Naive thymus-derived CD8-positive, alpha-beta T cell (primary cell): ENCODE data around the gene SIDT1. TPM values are rescaled to one million over a fixed set of nuclear protein-coding genes. Genes with fewer than 3 reads are reported as not detected.
A peak's percentile ranks its signal among the peaks of the same experiment; 100 is the strongest.
"Not testable (repeated sequence)": the region's sequence is repeated elsewhere in the genome, so short reads cannot be mapped to it uniquely, and the experiment has no call there.

ENCODE experiments used
- ATAC-seq, 2 donors: fragments of 150-1000 bp; cut with Tn5 transposase in 1 of 2; sonication (Bioruptor Pico), chemical (Tn5 transposase) in 1 of 2; 1 replicate in 1 of 2; 2 replicates in 1 of 2; pipeline ENCODE4 v1.10.0; 2021; ENCODE audit warnings: mild to moderate bottlenecking in 2 of 2, moderate library complexity in 2 of 2
- POLR2A ChIA-PET: fragments of 350-600 bp; sonication (Branson Sonifier 250); formaldehyde crosslinking; loops from one replicate; lab custom pipeline; 2021; ENCODE audit warnings: antibody characterized with exemption; lab: Charles Lee
- DNase-seq, 10 donors: peaks; one replicate each; pipeline versions ENCODE4 v3.0.0 to v3.0.0-alpha.2; 2020 to 2022
- H3K27ac Mint-ChIP-seq, 10 donors: one replicate each; pipeline ENCODE4 v1.8.0; 2020 to 2022; ENCODE audit warnings: mild to moderate bottlenecking in 10 of 10, mixed read lengths in 10 of 10, moderate library complexity in 4 of 10, inconsistent platforms in 1 of 10
- H3K27me3 Mint-ChIP-seq, 5 donors: one replicate each; pipeline ENCODE4 v1.8.0; 2021 to 2022; ENCODE audit warnings: mixed read lengths in 5 of 5
- H3K36me3 Mint-ChIP-seq, 3 donors: one replicate each; pipeline ENCODE4 v1.8.0; 2020 to 2022; ENCODE audit warnings: mixed read lengths in 3 of 3, mild to moderate bottlenecking in 2 of 3, inconsistent platforms in 1 of 3
- H3K4me1 Mint-ChIP-seq, 4 donors: one replicate each; pipeline ENCODE4 v1.8.0; 2021 to 2022; ENCODE audit warnings: mixed read lengths in 4 of 4
- H3K4me3 Mint-ChIP-seq, 10 donors: one replicate each; pipeline ENCODE4 v1.8.0; 2020 to 2022; ENCODE audit warnings: mild to moderate bottlenecking in 10 of 10, mixed read lengths in 10 of 10, moderate library complexity in 6 of 10, inconsistent platforms in 1 of 10
- H3K9me3 Mint-ChIP-seq, 9 donors: one replicate each; pipeline ENCODE4 v1.8.0; 2020 to 2022; ENCODE audit warnings: mixed read lengths in 9 of 9, mild to moderate bottlenecking in 3 of 9, inconsistent platforms in 1 of 9, moderate library complexity in 1 of 9
- polyA plus RNA-seq, 3 donors: library from polyadenylated mRNA; unstranded; fragments of 300-500 nt; fragmentation: Illumina TruSeq; gene quantifications; one replicate each; pipeline ENCODE4 v1.2.3, GENCODE V29; 2021
- total RNA-seq, 8 experiments: library from RNA in 2 of 8; stranded (reverse) in 2 of 8; gene quantifications; one replicate each; pipeline ENCODE4 v1.2.3 and lab custom pipeline; 2021 to 2026

Gene SIDT1
- total and polyA plus RNA-seq, 5 experiments from 2014 or later: 14.1 to 74.2 (median 22.8) TPM

DNA sequence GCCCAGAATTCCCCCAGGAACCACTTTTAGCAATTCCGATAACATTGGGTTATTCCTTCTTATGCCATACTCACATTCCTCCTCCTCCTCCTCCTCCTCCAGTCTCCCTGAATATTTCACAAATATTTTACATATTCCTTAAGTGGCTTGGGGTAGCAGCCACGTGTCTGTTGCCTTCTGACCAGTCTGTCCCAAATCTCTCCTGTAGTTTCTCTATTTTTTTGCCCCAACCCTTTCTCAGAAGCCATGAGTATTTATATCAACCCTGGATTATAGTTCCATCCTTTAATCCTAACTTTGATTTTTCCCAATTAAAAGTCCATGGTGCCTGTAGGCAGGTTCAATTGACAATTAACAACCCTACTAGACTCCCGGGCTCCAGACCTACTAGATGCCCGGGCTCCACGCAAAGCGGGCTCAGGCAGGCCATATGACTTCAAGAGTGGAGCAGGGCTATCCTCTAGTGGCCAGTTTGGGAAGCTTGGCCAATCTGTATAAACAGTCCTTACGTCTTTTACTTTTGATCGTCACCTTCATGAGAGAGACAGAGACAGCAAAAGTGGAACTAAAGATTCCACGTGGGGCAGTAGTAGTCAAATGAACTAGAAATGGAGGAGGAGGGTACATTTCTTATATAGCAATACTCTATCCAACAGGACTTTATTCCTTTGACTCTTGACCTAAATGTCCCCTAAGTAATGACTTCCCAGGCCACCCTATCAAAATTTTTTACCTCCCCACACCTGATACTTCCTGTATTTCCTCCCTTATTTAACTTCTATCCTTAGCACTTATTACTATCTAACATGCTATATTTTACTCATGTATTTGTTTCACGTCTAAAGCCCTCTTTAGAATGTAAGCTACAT lies 94.4 kb downstream of the SIDT1 start:
- H3K27ac Mint-ChIP-seq: peak overlapping the region in 7 of 10 donors; percentile 13 to 93 (median 61)
- H3K27me3 Mint-ChIP-seq: no peaks in the 10 kb centered on the region
- DNase-seq: no peak
- H3K4me1 Mint-ChIP-seq: peaks cover 1 to 27% (median 7%) of the 10 kb centered on the region in 4 donors
- H3K36me3 Mint-ChIP-seq: peaks cover 17 to 87% (median 34%) of the 10 kb centered on the region in 3 donors
- peak overlapping the region in 2 of 10 donors; percentile 31 to 66 for H3K4me3 Mint-ChIP-seq
- peak; percentile 35 to 48 for ATAC-seq
- POLR2A ChIA-PET: no interaction called here
- no peaks in the 10 kb centered on the region for H3K9me3 Mint-ChIP-seq

DNA sequence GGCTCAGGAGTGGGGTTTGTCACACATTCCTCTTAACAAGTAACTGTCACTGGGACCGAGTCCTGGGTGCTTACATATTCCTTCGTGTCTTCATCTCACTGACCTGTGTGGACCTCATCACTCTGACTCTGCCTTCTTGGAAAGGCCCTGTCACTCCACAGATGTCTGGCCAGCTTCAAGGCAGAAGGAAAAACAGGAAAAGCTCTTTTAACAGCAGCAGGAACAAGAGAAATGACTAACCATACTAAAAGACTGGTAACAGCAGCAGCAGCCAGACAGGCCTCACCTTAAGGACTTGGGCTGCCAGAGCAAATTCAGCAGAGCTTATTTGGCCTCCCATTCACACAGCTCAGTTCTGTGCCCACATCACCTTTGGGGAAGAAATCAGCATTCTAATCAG lies 96.0 kb downstream of the SIDT1 start:
- POLR2A ChIA-PET: no interaction called here
- DNase-seq (no peak), ATAC-seq (no peak)
- no peaks in the 10 kb centered on the region for H3K9me3 Mint-ChIP-seq
- H3K36me3 Mint-ChIP-seq: peaks cover 17 to 76% (median 34%) of the 10 kb centered on the region in 3 donors
- H3K27ac Mint-ChIP-seq: peak overlapping the region in 6 of 10 donors; percentile 4 to 86 (median 59)
- peaks cover 1 to 27% (median 7%) of the 10 kb centered on the region in 4 donors for H3K4me1 Mint-ChIP-seq
- no peak overlapping the region for H3K4me3 Mint-ChIP-seq
- no peaks in the 10 kb centered on the region for H3K27me3 Mint-ChIP-seq

- Mint-ChIP-seq H3K27me3 (no peaks in the 10 kb centered on the region), H3K36me3 (peaks cover 14 to 71% (median 32%) of the 10 kb centered on the region in 3 donors), H3K27ac (peak overlapping the region in 4 of 10 donors; percentile 22 to 86 (median 32)), H3K4me3 (no peak overlapping the region), H3K9me3 (no peaks in the 10 kb centered on the region), H3K4me1 (peaks cover 1 to 27% (median 7%) of the 10 kb centered on the region in 4 donors)
- no peak for ATAC-seq
- POLR2A ChIA-PET: no interaction called here
- no peak for DNase-seq
These were observed 96.4 kb downstream of the SIDT1 start for GRCh38 chr3:113628788-113629187.

GRCh38 chr3:113629584-113630421 lies 97.4 kb downstream of the SIDT1 start:
- no peaks in the 10 kb centered on the region for H3K9me3 Mint-ChIP-seq
- H3K27me3 Mint-ChIP-seq: no peaks in the 10 kb centered on the region
- H3K4me3 Mint-ChIP-seq: no peak overlapping the region
- peak overlapping the region in 4 of 10 donors; percentile 8 to 57 (median 46) for H3K27ac Mint-ChIP-seq
- POLR2A ChIA-PET: no interaction called here
- ATAC-seq (no peak), DNase-seq (no peak)
- H3K4me1 Mint-ChIP-seq: peaks cover 1 to 27% (median 6%) of the 10 kb centered on the region in 4 donors
- peaks cover 8 to 61% (median 27%) of the 10 kb centered on the region in 3 donors for H3K36me3 Mint-ChIP-seq

DNA sequence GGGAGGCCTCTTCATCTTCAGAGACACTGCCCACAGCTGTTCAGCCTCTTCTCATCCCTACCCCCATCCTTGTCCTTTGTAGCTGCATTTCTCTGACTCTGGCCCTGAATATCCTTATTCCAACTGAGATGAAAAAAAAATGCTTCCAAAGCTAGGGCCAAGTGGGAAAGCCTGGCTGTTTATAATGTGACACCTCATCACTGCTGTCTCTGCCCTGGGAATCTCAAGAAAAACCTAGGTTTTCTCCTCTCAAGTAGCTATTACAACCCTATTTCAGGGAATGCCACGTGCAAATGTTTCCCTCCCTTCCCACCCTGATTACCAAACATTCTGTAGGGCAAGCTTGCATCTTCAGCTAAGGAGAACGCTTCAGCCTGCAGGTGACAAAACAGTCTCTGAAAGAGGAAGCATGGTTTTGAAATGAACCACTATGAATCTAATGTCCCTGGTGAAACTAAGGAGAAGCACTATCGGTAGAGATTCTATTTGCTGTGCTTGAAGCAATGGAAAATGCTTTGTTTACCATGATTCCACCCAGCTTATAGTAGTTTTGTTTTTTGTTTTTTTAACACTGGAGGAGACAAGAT lies 98.7 kb downstream of the SIDT1 start:
- H3K9me3 Mint-ChIP-seq: no peaks in the 10 kb centered on the region
- H3K4me1 Mint-ChIP-seq: peaks cover 1 to 22% (median 5%) of the 10 kb centered on the region in 4 donors
- DNase-seq (peak in 1 of 10 donors; percentile 9), ATAC-seq (no peak)
- no peaks in the 10 kb centered on the region for H3K27me3 Mint-ChIP-seq
- no peak overlapping the region for H3K4me3 Mint-ChIP-seq
- H3K36me3 Mint-ChIP-seq: peaks cover 7 to 48% (median 20%) of the 10 kb centered on the region in 3 donors
- POLR2A ChIA-PET: no interaction called here
- H3K27ac Mint-ChIP-seq: peak overlapping the region in 8 of 10 donors; percentile 24 to 78 (median 52)

DNA sequence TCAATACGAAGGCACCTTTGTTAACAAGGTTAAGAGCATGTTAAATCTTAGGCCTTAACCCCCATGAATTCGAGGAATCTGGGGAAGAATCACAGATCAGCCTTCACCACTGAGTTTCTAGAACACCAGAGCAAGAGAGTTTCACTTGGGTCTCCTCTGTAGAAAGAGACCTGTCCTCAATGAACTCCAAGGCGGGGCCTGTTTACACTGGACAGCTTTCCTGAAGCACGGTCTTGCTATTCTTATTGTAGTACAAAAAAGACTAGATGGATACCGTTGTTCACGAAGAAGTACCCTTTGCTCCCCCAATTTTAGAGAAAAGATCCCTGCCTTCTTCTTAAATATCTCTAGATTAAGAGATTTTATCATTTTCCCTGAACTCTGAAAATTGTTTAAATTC lies 99.2 kb downstream of the SIDT1 start:
- peak overlapping the region in 6 of 10 donors; percentile 25 to 73 (median 56) for H3K27ac Mint-ChIP-seq
- H3K4me1 Mint-ChIP-seq: peaks cover 0 to 18% (median 2%) of the 10 kb centered on the region in 4 donors
- DNase-seq: no peak
- POLR2A ChIA-PET: no interaction called here
- H3K36me3 Mint-ChIP-seq: peaks cover 2 to 43% (median 17%) of the 10 kb centered on the region in 3 donors
- H3K27me3 Mint-ChIP-seq: no peaks in the 10 kb centered on the region
- H3K9me3 Mint-ChIP-seq: no peaks in the 10 kb centered on the region
- no peak overlapping the region for H3K4me3 Mint-ChIP-seq
- no peak for ATAC-seq

DNA sequence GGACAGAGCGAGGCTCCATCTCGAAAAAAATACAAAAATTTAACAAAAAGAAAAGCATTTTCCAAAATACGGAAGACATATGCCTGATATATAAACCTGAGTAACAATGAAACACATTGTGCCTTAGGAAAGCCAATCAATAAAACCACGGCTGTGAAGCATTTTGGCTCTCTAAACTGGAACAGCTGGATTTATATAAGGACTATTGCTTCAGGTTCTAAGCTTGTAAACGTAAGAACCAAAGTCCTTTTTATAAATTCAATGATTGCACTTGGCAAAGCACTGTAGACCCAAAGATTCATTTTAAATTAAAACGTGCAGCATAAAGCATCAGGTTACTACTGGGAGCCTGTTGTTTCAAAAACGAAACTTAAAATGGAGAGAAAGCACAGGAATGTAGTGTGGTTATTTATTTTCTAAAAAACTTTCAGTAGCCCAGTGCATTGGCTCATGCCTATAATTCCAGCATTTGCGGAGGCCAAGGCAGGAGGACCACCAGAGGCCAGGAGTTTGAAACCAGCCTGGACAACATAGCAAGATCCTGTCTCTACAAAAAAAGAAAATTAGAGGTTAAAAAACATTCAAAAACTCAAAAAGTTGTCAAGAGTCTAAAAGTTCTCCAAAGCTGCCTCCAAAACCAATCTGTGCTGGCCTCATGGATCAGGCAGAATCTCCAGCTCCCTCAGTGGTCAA lies 102.6 kb downstream of the SIDT1 start:
- POLR2A ChIA-PET: no interaction called here

GRCh38 chr3:113636034-113636433 lies 103.7 kb downstream of the SIDT1 start:
- DNase-seq, H3K36me3 Mint-ChIP-seq, H3K27me3 Mint-ChIP-seq, H3K4me3 Mint-ChIP-seq, H3K27ac Mint-ChIP-seq, H3K9me3 Mint-ChIP-seq, H3K4me1 Mint-ChIP-seq, POLR2A ChIA-PET, ATAC-seq: not testable (repeated sequence)

More for the DNA sequence above, 102.6 kb downstream of the SIDT1 start:
- DNase-seq (no peak), ATAC-seq (no peak)
- no peaks in the 10 kb centered on the region for H3K27me3 Mint-ChIP-seq
- no peak overlapping the region for H3K27ac Mint-ChIP-seq
- peaks cover 0 to 11% (median under 1%) of the 10 kb centered on the region in 4 donors for H3K4me1 Mint-ChIP-seq
- H3K36me3 Mint-ChIP-seq: peaks cover 0 to 9% (median 1%) of the 10 kb centered on the region in 3 donors
- H3K9me3 Mint-ChIP-seq: no peaks in the 10 kb centered on the region
- no peak overlapping the region for H3K4me3 Mint-ChIP-seq

DNA sequence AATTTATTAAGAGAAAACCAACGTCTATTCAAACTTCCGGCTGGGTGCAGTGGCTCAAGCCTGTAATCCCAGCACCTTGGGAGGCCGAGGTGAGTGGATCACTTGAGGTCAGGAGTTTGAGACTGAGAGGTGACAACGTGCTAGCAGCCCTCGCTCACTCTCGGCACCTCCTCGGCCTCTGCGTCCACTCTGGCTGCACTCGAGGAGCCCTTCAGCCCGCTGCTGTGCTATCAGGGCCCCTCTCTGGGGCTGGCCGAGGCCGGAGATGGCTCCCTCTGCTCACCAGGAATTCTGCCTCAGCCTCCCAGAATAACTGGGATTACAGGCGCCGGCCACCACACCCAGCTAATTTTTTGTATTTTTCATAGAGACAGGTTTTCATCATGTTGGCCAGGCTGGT lies 105.4 kb downstream of the SIDT1 start:
- Mint-ChIP-seq H3K9me3 (no peaks in the 10 kb centered on the region), H3K27me3 (no peaks in the 10 kb centered on the region), H3K36me3 (no peaks in the 10 kb centered on the region), H3K4me1 (peaks cover 0 to 3% (median under 1%) of the 10 kb centered on the region in 4 donors), H3K27ac (no peak overlapping the region), H3K4me3 (no peak overlapping the region)
- DNase-seq (no peak), ATAC-seq (no peak)
- POLR2A ChIA-PET: no interaction called here

DNA sequence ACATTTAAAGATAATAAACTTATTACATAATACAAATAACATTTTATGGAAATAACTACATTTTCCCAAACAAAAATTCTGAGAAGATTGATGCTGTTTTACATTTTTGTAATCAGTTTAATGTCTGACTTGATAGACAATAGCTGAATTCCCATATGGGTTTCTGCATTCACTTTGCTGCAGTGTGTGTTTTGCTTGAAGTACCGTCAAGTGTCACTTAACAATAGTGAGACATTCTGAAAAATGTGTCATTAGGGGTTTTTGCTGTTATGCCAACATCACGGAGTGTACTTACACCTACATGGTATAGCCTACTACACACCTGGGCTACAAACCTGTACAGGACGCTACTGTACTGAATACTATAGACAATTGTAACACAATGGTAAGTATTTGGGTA lies 106.6 kb downstream of the SIDT1 start:
- no peak overlapping the region for H3K4me3 Mint-ChIP-seq
- POLR2A ChIA-PET: no interaction called here

GRCh38 chr3:113643583-113643982 lies 111.2 kb downstream of the SIDT1 start:
- Mint-ChIP-seq H3K9me3 (peaks cover 7 to 37% (median 20%) of the 10 kb centered on the region in 9 donors), H3K27me3 (no peaks in the 10 kb centered on the region), H3K4me1 (peaks cover 0 to 2% (median 0%) of the 10 kb centered on the region in 4 donors), H3K4me3 (no peak overlapping the region), H3K36me3 (peaks cover 10 to 25% (median 14%) of the 10 kb centered on the region in 3 donors), H3K27ac (no peak overlapping the region)
- ATAC-seq (no peak), DNase-seq (no peak)
- POLR2A ChIA-PET: no interaction called here

More for the DNA sequence above, 106.6 kb downstream of the SIDT1 start:
- Mint-ChIP-seq H3K4me1 (peaks cover 0 to 3% (median under 1%) of the 10 kb centered on the region in 4 donors), H3K9me3 (peaks cover 0 to 4% (median 3%) of the 10 kb centered on the region in 9 donors), H3K27ac (no peak overlapping the region), H3K36me3 (peaks cover under 1 to 2% (median 2%) of the 10 kb centered on the region in 3 donors), H3K27me3 (no peaks in the 10 kb centered on the region)
- DNase-seq (no peak), ATAC-seq (no peak)

DNA sequence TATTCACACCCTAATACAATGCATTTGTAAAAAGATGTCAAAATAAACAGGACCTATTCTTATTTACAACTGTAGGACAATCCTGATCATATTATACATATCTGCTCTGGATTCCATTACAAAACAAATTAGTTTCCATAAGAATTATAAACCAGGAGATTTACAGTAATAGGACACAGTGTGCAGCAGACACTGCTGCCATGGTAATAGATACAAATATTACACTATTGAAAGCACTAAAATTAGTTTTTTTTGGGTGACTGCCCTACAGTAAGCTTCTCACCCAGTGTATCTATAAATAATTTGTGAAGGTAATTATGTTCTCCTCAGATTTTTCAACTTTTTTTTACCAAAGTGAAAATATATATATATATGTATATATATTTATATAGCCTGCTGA lies 116.2 kb downstream of the SIDT1 start:
- Mint-ChIP-seq H3K4me1 (peaks cover 0 to 4% (median under 1%) of the 10 kb centered on the region in 4 donors), H3K27me3 (no peaks in the 10 kb centered on the region), H3K36me3 (peaks cover 12 to 37% (median 29%) of the 10 kb centered on the region in 3 donors), H3K9me3 (peaks cover 7 to 37% (median 20%) of the 10 kb centered on the region in 9 donors), H3K27ac (no peak overlapping the region), H3K4me3 (no peak overlapping the region)
- DNase-seq (no peak), ATAC-seq (no peak)
- POLR2A ChIA-PET: no interaction called here
